ENCODE data around the gene PCGF5. TPM values are rescaled to one million over a fixed set of nuclear protein-coding genes. Genes with fewer than 3 reads are reported as not detected.

The PCGF5 gene
- total RNA-seq, 1 donor from 2014 or later: 11.6 TPM

DNA sequence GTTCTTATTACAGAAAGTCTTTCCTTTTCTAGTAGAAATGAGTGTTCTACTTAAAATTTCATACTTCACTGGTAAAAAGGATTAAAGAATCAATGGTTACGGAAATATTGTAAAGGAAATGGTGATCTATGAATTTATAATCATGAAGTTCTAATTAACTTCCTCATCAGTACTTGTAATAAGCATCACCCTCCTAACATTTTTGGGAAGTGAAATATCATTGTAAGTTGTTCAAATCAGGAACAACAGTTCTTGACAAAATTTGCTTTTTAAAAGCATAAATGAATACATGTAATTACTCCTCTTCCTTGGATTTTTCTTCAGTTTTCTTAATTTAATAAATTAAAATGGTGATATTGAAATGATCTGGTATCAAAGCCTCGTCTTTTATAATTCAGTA is 5.6 kb upstream of the PCGF5 start:
- Mint-ChIP-seq H3K36me3 (no peaks in the 10 kb centered on the region), H3K9me3 (no peaks in the 10 kb centered on the region), H3K4me3 (no peak overlapping the region), H3K4me1 (peaks cover 2% of the 10 kb centered on the region), H3K27me3 (ENCODE audit: low read depth) (peaks cover 35% of the 10 kb centered on the region), H3K27ac (no peak overlapping the region)
- DNase-seq (ENCODE audit: low spot score in 2 of 2, unreplicated experiment in 2 of 2): no peak
- TF ChIP-seq, protein P1, sequence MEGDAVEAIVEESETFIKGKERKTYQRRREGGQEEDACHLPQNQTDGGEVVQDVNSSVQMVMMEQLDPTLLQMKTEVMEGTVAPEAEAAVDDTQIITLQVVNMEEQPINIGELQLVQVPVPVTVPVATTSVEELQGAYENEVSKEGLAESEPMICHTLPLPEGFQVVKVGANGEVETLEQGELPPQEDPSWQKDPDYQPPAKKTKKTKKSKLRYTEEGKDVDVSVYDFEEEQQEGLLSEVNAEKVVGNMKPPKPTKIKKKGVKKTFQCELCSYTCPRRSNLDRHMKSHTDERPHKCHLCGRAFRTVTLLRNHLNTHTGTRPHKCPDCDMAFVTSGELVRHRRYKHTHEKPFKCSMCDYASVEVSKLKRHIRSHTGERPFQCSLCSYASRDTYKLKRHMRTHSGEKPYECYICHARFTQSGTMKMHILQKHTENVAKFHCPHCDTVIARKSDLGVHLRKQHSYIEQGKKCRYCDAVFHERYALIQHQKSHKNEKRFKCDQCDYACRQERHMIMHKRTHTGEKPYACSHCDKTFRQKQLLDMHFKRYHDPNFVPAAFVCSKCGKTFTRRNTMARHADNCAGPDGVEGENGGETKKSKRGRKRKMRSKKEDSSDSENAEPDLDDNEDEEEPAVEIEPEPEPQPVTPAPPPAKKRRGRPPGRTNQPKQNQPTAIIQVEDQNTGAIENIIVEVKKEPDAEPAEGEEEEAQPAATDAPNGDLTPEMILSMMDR (IDR thresholded peaks at IDR 0.05; ENCODE audit: unreplicated experiment): no peak

DNA sequence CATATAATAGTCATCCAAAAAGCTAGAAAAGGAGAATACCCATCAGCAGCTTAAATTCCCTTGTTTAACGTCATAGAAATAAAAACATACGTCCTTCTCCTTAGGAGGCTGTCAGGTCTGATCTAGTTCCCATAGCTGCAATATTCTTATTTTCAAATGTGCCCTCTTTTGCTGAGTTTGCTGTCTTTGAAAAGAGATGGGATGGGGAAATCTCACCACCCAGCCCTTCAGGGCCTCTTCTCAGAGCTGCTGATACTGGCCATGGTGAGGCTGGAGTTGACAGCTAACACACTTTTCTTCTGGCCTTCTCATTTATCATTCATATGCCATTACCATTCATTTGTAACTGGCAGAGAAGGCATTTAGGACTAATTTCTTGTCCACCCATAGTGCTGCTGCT is 5.1 kb upstream of the PCGF5 start:
- H3K27me3 Mint-ChIP-seq (ENCODE audit: low read depth): peaks cover 37% of the 10 kb centered on the region
- H3K27ac Mint-ChIP-seq: no peak overlapping the region
- TF ChIP-seq, protein P1 (IDR thresholded peaks at IDR 0.05; ENCODE audit: unreplicated experiment): no peak
- no peak overlapping the region for H3K4me3 Mint-ChIP-seq
- peaks cover 3% of the 10 kb centered on the region for H3K4me1 Mint-ChIP-seq
- no peaks in the 10 kb centered on the region for H3K9me3 Mint-ChIP-seq
- H3K36me3 Mint-ChIP-seq: no peaks in the 10 kb centered on the region
- DNase-seq (ENCODE audit: low spot score in 2 of 2, unreplicated experiment in 2 of 2): no peak

DNA sequence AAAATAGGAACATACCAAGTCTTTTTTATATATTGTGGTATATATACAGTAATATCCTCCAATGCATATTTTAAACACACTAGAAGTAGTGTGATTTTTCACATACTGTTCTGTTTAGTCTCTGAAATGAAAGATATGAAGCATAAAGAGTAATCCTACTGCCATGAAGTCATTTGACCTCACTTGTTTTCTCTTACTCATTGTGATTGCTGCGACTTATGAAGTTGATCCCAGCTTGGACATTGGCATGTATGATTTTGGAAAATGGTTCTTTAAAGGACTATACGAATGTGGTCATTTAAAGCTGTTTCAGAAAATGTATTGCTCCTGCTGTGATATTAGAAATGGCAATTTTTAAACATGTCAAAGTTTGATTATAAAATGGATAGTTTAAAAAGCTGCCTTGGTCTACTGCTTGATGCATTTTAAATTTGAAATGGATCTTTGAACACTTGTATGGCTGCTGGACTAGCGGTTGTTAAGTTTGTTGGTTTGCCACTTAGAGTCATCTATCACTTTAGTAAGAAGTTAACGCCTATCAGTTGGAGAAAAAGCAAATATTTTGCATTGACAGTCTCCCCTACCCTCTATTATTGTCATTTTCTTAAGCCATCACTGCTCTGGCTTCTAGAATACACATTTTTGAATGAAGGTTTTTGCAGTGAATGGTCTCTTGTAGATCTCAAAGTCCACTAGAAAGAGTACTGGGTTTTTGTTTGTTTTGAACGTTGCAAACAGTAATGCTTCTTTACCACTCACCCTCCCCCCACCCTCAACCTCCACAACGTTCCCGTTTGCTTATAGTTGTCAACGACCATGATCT is 881 bp upstream of the PCGF5 start:
- Mint-ChIP-seq H3K4me1 (peaks cover 17% of the 10 kb centered on the region), H3K9me3 (no peaks in the 10 kb centered on the region), H3K27ac (no peak overlapping the region), H3K27me3 (ENCODE audit: low read depth) (peaks cover 42% of the 10 kb centered on the region), H3K4me3 (peak overlapping the region; percentile 70), H3K36me3 (peaks cover 3% of the 10 kb centered on the region)
- no peak for DNase-seq (ENCODE audit: low spot score in 2 of 2, unreplicated experiment in 2 of 2)
- TF ChIP-seq, protein P1 (IDR thresholded peaks at IDR 0.05; ENCODE audit: unreplicated experiment): no peak

DNA sequence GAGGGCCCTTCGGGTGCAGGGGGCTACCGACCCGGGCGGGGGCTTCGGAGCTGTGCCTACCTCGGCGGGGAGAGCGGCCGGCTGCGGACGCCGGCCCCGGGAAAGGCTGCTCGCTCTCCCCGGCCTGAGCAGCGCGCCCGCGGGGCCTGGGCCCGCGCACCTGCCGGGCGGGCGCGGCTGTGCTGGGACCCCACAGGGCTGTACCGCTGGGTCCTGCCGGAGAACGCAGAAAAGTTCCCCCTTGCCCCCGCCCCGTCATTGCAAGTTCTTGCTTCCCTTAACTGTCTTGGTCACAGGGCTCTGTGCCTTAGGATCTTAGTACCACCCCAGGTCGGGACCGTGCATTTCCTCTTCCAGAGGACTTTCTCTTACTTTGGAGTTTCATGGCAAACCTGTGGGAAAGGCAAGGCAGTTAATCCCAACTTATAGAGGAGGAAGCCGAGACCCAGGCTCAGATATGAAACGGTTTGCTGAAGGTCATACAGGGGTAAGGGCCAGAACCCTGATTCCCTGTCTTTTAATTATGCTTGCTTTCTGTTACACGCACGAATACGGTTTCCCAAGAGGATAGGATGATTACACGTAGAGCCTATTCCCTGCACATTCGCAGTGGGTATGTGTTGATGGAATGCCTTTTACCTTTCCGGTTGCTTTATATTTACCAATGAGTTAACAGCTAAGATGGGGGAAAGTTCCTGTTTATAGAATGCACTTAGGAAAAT is 652 bp downstream of the PCGF5 start:
- TF ChIP-seq, protein P1 (IDR thresholded peaks at IDR 0.05; ENCODE audit: unreplicated experiment): no peak
- Mint-ChIP-seq H3K36me3 (peaks cover 3% of the 10 kb centered on the region), H3K9me3 (no peaks in the 10 kb centered on the region), H3K4me1 (peaks cover 17% of the 10 kb centered on the region), H3K27me3 (ENCODE audit: low read depth) (peaks cover 40% of the 10 kb centered on the region), H3K4me3 (peak overlapping the region; percentile 85), H3K27ac (peak overlapping the region; percentile 70)
- DNase-seq (ENCODE audit: low spot score in 2 of 2, unreplicated experiment in 2 of 2): peak; percentile 25 to 57

DNA sequence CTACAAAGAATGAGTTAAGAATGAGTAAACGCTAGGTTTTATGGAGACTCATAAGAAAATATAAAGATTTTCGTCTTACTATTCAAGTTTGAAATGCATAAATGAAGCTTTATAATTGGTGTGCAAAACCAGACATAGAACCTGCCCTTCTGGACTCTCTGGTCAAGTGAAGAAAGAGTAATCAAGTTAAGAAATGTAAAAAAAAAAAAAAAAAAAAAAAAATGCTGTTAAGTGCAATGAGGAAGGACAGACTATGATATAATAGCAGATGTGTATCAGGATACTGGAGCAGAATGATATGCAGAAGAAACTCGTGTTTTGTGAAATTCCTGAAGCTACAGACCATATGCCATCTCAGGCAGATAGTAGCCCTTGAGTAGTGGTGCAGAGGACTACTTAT is 5.6 kb downstream of the PCGF5 start:
- Mint-ChIP-seq H3K27me3 (ENCODE audit: low read depth) (peaks cover 16% of the 10 kb centered on the region), H3K27ac (no peak overlapping the region), H3K36me3 (peaks cover 3% of the 10 kb centered on the region), H3K9me3 (no peaks in the 10 kb centered on the region), H3K4me1 (peaks cover 14% of the 10 kb centered on the region), H3K4me3 (no peak overlapping the region)
- TF ChIP-seq, protein P1 (IDR thresholded peaks at IDR 0.05; ENCODE audit: unreplicated experiment): no peak
- DNase-seq (ENCODE audit: low spot score in 2 of 2, unreplicated experiment in 2 of 2): no peak

Data from mesothelial cell of epicardium (in vitro differentiated cells).